Retinal pigment epithelial cell (primary cell): ENCODE data around the gene VSIG2.
"Not testable (repeated sequence)": the region's sequence is repeated elsewhere in the genome, so short reads cannot be mapped to it uniquely, and the experiment has no call there.

Experiments
- DNase-seq: peaks from one replicate; pipeline ENCODE4 v3.0.0-alpha.2; 2010; ENCODE audit warnings: low read depth
- H3K4me3 ChIP-seq: 2 replicates; pipeline ENCODE4 v1.5.1; 2011; ENCODE audit warnings: mild to moderate bottlenecking, low read length, control low read depth, moderate library complexity
- TF ChIP-seq, protein P1 (sequence below): conservative IDR thresholded peaks from 2 replicates; pipeline ENCODE4 v1.5.1; 2011; ENCODE audit warnings: low read depth, low read length, control low read depth, inconsistent platforms

Gene VSIG2

DNA sequence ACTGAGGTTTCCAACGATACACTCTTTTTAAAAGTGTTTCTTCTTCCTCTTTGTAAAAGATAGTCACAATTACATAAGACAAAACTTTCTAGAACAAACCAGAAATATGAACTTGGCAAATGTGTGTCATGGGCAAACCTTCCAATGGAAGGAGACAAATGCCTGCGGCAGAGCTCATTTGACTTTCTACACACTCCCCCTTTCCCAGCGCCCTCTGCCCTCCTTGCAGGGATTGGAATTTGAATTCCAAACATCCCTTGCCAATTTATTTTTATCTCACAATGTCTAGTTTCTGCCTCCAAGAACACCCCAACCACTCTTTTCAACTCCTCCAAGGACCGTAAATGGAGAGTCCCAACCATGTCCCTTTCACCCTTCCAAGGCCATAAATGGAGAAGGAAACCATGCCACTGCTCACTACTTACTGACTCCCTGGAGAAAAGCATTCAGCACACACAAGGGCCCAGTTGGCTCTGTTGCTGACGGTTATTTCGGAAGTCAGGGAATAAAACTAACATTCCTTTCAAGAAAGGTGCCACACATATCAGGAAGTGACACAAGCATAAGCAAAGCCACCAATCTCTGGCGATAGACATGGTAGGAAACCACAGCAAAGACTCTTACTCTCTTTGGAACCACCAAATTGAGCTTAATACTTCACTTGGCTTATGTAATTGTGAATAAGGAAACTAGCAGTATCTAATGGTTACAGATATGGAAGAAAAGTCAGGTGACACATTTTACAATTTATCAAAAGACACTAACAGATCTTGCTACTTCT lies 25.0 kb upstream of the VSIG2 start:
- no peak for DNase-seq
- no peak overlapping the region for H3K4me3 ChIP-seq
- TF ChIP-seq, protein P1, sequence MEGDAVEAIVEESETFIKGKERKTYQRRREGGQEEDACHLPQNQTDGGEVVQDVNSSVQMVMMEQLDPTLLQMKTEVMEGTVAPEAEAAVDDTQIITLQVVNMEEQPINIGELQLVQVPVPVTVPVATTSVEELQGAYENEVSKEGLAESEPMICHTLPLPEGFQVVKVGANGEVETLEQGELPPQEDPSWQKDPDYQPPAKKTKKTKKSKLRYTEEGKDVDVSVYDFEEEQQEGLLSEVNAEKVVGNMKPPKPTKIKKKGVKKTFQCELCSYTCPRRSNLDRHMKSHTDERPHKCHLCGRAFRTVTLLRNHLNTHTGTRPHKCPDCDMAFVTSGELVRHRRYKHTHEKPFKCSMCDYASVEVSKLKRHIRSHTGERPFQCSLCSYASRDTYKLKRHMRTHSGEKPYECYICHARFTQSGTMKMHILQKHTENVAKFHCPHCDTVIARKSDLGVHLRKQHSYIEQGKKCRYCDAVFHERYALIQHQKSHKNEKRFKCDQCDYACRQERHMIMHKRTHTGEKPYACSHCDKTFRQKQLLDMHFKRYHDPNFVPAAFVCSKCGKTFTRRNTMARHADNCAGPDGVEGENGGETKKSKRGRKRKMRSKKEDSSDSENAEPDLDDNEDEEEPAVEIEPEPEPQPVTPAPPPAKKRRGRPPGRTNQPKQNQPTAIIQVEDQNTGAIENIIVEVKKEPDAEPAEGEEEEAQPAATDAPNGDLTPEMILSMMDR = no peak

DNA sequence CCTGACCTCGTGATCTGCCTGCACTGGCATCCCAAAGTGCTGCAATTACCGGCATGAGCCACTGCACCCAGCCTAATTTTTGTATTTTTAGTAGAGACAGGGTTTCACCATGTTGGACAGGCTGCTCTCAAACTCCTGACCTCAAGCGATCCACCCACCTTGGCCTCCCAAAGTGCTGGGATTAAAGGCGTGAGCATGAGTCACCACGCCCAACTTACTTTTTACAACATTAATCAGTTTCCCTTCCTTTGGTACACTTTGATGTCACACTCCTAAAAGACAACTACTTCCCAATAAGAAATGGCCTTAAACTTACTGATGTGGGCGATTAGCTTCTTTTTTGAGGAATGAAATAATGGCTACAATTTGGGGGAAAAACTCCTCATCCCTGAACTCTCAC lies 18.9 kb upstream of the VSIG2 start:
- not testable (repeated sequence) for H3K4me3 ChIP-seq, DNase-seq

DNA sequence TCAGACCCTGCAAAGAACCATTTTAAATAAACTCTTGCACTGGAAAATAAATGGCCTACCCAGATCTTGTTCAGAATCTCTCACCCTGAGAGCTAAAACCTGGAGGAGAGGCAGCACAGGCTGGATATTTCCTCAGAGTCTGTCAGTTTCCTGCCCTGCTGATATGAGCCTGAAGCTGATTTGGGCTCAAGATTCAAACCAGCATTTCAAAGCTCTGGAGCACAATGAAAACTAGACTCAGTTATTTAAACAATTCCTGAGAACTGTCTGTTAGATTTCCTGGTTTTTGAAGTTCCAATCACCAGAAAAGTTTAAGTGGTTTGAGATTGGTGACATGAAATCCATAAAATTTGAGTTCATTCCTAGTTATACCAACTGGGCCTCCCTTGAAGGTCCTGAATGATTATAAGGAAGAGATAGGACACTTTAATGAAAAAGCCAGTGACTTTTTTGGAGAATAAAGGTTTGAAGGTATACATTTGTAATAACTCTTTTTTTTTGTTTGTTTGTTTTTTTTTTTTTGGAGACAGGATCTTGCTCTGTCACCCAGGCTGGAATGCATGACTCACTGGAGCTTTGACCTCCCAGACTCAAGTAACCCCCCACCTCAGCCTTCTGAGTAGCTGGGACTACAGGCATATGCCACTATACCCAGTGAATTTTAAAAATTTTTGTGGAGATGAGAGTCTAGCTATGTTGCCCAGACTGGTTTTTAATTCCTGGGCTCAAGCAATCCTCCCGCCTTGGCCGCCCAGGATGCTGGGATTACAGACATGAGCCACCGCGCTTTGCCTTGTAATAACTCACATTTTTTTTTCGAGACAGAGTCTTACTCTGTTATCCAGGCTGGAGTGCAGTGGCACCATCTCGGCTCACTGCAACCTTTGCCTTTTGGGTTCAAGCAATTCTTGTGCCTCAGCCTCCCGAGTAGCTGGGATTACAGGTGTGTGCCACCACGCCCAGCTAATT lies 18.0 kb upstream of the VSIG2 start:
- TF ChIP-seq, protein P1 = no peak
- DNase-seq = peak; percentile 16
- H3K4me3 ChIP-seq = no peak overlapping the region

DNA sequence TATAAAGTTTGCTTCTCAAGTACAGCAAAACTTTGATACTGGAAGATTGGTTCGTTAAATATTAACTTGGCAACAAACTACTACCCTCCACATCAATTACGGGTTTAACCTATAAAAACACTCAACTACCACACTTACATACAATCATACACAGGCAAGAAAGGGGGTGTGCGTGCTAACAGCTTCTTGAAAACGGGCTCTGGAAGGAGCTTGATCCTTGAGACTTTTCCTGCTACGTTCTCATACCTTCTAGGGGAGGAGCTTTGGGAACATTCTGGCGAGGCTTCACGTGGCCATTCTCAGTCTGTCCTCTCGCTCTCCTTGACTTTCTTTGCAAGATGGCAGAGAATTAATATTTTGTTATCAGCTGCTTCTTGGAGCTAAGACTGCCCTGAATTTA lies 16.9 kb upstream of the VSIG2 start:
- DNase-seq = no peak
- TF ChIP-seq, protein P1 = no peak
- no peak overlapping the region for H3K4me3 ChIP-seq

- TF ChIP-seq, protein P1 = no peak
- no peak overlapping the region for H3K4me3 ChIP-seq
- no peak for DNase-seq
Observed at GRCh38 chr11:124766156-124766555, 14.1 kb upstream of the VSIG2 start.

DNA sequence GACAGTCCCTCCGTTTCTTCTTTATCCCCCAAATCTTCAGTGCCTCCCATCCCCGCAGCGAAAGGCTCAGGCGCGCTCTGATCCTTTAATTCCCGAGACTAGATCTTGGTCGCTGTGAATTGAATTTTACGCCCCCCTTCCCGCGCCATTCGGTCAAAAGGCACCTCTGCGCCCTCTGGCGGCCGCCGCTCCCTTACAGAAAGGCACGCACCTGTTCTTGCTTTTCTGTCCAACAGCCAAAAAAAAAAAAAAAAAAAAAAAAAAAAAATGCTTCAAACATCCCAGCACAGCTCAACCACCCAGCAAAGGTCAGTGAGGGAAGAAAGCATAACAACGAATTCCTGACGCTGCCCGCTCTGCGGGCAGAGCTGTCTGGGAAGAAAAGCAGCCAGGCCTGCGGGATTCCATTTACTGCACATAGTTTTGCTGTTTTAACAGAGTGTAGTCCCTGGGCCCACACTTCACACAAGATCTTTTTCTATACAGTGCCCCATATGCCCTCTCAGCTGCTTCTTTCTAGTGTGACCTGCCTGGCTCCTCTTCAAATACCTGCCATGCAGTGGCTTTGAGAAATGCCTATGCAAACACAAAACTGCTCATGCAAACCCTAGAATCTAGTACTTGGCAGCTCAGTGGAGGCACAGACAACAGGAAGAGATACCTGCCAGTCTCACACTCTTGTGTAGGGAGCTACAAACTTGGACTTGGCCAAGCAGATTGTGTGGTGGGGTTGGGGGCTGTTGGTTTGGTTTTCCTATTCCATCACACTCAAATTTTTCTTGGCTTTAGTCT lies 11.3 kb upstream of the VSIG2 start:
- H3K4me3 ChIP-seq = peak overlapping the region; percentile 57
- TF ChIP-seq, protein P1 = peak; percentile 80
- DNase-seq = peak; percentile 34

GRCh38 chr11:124762624-124763155 lies 10.6 kb upstream of the VSIG2 start:
- TF ChIP-seq, protein P1 = no peak
- peak overlapping the region; percentile 57 for H3K4me3 ChIP-seq
- no peak for DNase-seq
